ENCODE measurements around the gene GLI2.

GLI2 gene

GRCh38 chr2:120770641-120771040, 35.0 kb downstream of the GLI2 start:
- no peak for DNase-seq (ENCODE audit: low read depth in 2 of 2)

- DNase-seq (ENCODE audit: low read depth in 2 of 2): no peak
Measured at GRCh38 chr2:120771111-120771780, 35.6 kb downstream of the GLI2 start.

GRCh38 chr2:120771781-120772208, 36.1 kb downstream of the GLI2 start:
- DNase-seq (ENCODE audit: low read depth in 2 of 2): no peak

- no peak for DNase-seq (ENCODE audit: low read depth in 2 of 2)
Measured at GRCh38 chr2:120772261-120772660, 36.6 kb downstream of the GLI2 start.

GRCh38 chr2:120773186-120773800, 37.6 kb downstream of the GLI2 start:
- DNase-seq (ENCODE audit: low read depth in 2 of 2): no peak

- DNase-seq (ENCODE audit: low read depth in 2 of 2): no peak
Measured at GRCh38 chr2:120774557-120775160, 39.0 kb downstream of the GLI2 start.

GRCh38 chr2:120775194-120775593, 39.5 kb downstream of the GLI2 start:
- no peak for DNase-seq (ENCODE audit: low read depth in 2 of 2)

GRCh38 chr2:120775801-120776589, 40.3 kb downstream of the GLI2 start:
- no peak for DNase-seq (ENCODE audit: low read depth in 2 of 2)

GRCh38 chr2:120776649-120777048, 41.0 kb downstream of the GLI2 start:
- DNase-seq (ENCODE audit: low read depth in 2 of 2): no peak

- no peak for DNase-seq (ENCODE audit: low read depth in 2 of 2)
Measured at GRCh38 chr2:120777170-120777751, 41.6 kb downstream of the GLI2 start.

- DNase-seq (ENCODE audit: low read depth in 2 of 2): no peak
Measured at GRCh38 chr2:120777787-120778186, 42.1 kb downstream of the GLI2 start.

- no peak for DNase-seq (ENCODE audit: low read depth in 2 of 2)
Measured at GRCh38 chr2:120778244-120778643, 42.6 kb downstream of the GLI2 start.

- DNase-seq (ENCODE audit: low read depth in 2 of 2): no peak
Measured at GRCh38 chr2:120779781-120780283, 44.2 kb downstream of the GLI2 start.

- DNase-seq (ENCODE audit: low read depth in 2 of 2): no peak
Measured at GRCh38 chr2:120780402-120780801, 44.7 kb downstream of the GLI2 start.

- no peak for DNase-seq (ENCODE audit: low read depth in 2 of 2)
Measured at GRCh38 chr2:120783371-120783791, 47.7 kb downstream of the GLI2 start.

- no peak for DNase-seq (ENCODE audit: low read depth in 2 of 2)
Measured at GRCh38 chr2:120783969-120784372, 48.3 kb downstream of the GLI2 start.
